ENCODE results near the gene IDH3B.
A peak's percentile ranks its signal among the peaks of the same experiment; 100 is the strongest.
"Not testable (repeated sequence)": the region's sequence is repeated elsewhere in the genome, so short reads cannot be mapped to it uniquely, and the experiment has no call there.

The IDH3B gene

DNA sequence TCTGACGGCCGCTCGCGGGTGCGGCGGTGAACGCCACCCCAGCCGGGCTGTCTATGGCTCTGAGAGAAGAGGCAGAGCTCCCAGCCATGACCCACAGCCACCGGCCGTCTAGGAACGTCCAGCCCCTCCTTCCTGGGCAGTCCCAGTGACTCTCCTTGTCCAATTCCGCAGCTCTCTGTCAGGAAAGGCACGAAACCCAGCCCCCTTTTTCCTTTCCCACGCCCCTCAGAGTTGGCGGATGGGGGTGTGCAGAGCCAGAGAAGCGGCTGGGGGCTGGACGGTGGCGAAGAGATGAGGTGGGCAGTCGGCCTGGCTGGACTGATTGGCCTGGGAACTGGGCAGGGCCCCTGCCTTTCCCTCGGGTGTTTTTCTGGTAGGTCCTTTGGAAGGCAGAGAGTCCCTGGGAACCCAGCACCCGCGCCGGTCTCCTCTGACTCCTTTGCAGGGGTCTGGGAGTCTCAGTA, 30.0 kb upstream of the IDH3B start:
- DNase-seq = no peak

DNA sequence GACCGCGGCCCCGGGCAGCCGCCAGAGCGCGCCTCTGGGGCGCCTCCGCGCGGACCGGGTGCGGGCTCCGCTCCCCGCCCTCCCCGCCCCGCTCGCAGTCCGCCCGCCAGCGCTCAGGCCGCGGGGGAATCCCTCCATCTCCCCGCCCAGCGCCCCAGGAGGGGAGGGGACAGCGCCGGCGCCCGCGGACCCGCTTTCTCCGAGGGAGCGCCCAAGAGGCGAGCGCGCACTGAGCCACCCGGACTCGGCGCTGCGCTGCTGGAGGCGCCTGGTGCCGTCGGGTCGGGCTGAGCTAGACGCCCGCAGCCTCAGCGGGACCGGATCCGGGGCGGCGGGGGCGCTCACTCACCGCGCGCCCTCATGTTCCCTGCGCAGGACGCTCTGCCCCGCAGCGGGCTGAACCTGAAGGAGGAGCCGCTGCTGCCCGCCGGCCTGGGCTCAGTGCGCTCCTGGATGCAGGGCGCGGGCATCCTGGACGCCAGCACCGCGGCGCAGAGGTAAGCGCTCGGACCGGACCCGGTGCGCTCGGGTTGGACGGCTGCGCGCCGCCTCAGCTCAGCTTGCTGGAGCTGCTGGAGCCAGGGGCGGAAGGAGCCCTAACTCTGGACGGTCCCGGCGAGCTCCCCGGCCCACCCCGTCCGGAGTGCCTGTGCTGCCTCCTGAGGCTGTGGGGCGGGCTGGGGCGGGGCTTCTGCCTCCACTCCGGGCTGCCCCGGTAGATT, 29.4 kb upstream of the IDH3B start:
- peak; percentile 63 for DNase-seq

DNA sequence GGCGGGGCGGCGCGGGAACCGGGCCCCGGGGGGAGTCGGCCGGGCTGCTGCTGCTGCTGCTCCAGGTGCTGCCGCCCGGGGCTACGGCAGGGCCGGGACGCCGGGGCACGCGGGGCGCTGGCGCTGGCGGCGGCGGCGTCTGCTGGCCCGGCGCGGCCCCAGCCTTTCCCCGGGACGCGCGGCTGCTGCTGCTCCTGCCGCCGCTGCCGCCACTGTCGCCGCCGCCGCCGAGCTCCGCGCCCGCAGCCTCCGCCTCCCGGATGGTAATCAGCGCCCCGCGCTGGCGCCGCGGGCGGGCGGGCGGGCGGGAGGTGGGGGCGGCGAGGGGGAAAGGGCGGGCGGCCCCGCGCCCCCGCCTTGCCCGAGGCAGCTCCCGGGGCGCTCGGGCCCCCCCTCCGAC, 28.9 kb upstream of the IDH3B start:
- DNase-seq = peak; percentile 31

DNA sequence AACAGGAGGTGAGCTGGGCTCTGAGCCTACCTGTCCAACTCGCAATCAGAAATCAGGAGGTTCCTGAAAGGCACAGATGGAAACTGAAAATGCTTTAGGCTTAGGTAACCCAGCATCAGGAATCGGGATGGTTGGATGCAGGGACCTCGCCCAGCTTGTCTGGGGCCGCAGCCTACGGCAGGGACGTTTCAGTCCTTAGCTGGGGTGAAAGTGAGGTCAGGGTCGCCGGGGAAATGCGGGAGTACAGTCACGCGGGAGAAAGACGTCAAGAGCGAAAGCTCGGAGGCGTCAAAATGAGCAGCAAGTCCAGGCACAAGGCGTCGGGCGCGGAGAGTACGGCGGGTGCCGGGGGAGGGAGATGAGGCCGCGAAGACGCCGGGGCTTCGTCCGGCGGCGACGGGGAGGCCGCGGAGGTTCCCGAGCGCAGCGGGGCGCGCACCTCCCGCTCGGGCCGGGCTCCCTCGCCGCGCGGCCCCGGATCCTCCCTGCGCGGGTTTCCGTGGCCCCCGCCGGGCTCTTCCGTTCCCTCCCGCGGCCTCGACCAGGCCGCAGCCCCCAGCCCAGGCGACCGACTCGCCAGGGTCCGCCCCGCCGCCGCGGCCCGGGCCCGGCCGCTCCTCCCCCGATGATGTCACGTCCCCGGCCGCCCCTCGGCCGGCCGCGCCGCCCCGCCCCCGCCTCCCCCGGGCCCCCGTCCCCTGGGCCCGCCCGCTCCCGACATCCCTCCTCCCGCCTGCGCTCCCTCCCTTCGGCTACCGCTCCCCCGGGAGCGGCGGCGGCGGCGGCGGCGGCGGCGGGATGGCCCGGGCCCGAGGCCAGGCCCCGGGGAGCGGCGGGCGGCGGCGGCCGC, 28.2 kb upstream of the IDH3B start, which contains the start of gene EBF4:
TSS of gene EBF4 (plus strand) at position 745 of the 850 bp plus-strand sequence. CDS start 866 bp downstream, outside the sequence.
- peak; percentile 43 for DNase-seq

DNA sequence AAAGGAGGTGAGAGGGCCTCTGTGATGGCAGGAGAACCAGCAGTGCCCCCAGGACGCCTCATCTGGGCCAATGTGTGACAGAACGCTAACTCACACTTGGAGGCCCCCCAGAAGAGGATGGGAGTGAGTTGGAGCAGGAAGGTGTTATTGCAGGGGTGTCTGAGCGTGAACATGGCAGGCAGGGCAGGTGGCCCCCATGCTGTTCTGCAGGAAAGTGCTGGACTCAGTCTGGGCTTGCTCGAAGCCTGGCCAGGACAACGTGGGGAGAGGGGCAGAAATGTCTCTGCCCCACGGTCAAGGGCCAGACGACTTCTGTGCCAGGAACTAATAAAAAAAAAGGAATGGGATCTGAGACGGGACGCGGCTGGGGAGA, 27.6 kb upstream of the IDH3B start:
- DNase-seq = no peak

DNA sequence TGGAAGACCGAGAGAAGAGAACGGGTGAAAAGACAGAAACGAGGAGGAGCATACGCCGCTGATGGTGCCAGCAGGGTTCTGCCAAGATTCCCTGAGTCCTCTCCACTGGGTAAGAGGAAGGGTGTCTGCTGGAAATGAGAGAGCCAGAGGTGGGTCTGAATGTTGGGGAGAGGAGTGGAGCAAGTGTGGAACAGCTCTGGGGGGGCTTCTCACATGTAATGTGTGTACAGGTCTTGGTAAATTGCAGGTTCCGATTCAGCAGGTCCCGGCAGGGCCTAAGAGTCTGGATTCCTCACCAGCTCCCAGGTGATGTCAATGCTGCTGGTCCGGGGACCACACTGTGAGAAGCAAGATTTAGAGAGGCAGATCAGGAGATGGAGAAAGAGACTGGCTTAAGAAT, 27.1 kb upstream of the IDH3B start:
- DNase-seq = no peak

DNA sequence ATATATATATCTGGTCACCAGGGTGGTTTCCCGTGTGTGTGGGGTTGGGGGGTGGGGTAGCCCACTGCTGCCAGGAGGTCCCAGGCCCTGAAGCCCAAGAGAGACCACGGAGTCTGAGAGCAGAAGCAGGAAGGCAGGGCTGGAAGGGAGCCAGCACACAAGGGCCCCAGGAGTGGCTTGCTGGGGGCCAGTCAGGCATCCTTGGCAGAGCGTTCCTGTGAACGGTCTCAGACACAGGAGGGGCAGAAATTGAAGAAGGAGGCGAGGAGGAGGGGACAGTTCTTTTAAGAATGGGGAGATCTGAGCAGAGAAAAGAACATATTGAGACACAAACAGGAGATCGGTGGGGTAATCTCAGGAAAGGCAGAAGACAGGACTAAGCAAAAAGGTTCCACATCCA, 26.7 kb upstream of the IDH3B start:
- no peak for DNase-seq

DNA sequence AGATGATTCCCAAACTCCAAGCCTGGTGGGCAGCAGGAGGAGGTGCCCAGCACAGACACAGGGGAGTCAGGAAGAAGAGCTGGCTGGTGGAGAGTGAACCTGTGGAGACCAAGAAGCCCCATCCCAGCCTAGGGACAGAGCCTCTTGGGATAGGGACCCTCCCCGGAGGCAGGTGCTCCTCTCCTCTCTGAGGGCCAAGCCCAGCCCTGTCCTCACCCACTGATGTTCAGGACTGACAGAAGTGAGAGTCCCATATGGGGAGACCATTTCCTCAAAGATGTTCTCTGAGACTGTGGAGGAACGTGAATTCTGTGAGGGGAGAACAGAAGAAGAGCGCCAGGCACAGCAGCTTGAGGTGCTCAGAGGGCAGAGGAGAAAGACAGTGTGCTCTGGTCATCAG, 26.2 kb upstream of the IDH3B start:
- DNase-seq = no peak

DNA sequence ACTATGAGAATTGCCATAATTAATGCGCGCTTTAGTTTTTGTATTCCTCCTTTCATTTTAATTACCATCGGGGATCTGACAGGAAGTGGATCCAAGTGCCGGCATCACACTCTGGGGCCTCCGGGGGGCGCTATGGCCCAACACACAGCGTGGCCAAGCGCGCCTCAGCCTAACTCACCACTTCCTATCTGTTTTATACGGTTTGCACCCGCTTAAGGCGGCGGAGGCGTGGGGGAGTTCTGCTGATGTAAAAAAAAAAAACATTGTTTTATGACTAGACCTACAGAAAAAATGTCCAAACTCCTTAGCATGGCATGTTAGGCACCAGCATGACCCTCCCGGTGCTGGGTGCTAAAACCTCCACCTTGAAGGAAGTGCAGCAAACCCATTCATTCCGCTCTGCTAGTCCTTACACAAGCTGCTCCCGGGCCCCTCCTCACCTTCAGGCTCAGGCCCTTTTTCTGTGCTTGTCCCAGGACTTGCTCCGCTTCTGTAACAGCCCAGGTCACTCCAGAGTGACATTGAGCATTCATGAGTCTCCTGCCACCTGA, 24.1 kb upstream of the IDH3B start:
- peak; percentile 83 for DNase-seq

DNA sequence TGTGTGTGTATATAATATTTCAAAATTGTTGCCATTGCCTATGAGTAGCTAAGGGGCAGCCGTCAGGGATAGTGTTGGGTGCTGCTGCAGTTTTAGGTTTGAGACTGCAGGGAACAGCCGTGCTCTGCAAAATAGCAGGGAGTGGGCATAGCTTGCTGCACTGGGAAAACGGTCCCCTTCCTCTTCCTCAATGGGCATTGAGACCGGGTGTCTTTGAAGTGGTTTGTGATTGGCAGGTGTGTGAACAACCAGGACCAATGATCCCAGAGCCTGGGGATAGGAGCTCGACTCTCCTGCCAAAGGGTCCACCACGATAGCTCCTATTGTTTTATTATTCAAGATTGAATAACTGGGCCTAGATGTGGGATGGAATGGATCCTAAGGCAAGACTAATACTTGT, 23.5 kb upstream of the IDH3B start:
- DNase-seq = no peak

DNA sequence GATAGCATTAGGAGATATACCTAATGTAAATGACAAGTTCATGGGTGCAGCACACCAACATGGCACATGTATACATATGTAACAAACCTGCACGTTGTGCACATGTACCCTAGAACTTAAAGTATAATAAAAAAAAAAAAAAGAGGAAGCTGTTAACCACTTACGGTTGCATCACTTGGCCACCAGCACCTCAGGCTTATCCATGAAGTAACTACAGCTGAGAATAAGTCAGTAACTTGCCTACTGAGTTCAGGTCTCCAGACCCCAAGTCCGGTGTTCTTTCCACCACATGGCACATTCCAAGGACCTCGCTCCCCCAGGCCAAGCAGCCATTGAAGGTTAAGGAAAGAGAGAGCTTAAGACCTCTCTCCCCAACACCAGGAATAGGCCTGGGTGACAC, 20.8 kb upstream of the IDH3B start:
- not testable (repeated sequence) for DNase-seq

DNA sequence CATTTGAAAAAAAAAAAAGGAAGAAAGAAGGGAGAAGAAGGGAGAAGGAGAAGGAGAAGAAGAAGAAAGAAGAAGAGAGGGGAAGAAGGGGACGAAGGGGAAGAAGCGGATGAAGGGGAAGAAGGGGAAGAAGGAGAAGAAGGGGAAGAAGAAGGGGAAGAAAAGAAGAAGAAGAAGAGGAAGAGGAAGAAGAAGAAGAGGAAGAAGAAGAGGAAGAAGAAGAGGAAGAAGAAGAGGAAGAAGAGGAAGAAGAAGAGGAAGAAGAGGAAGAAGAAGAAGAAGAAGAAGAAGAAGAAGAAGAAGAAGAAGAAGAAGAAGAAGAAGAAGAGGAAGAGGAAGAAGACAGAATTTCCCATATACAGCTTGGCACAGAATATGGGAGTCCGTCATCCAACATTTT, 18.0 kb upstream of the IDH3B start:
- DNase-seq = not testable (repeated sequence)

DNA sequence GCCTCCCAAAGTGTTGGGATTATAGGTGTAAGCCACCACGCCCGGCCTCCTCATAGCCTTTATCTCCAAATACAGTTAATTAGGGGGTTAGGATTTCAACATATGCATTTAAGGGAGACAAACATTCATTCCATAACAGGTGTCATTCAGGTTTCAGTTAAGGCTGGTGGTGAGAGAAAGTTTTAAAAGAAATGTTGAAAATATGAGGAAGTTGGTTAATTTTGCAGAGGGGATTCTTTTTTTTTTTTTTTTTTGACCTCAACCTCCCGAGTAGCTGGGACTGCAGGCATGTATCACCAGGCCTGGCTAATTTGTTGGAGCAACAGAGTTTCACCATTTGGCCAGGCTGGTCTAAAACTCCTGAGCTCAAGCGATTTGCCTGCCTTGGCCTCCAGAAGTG, 16.0 kb upstream of the IDH3B start:
- DNase-seq = no peak

DNA sequence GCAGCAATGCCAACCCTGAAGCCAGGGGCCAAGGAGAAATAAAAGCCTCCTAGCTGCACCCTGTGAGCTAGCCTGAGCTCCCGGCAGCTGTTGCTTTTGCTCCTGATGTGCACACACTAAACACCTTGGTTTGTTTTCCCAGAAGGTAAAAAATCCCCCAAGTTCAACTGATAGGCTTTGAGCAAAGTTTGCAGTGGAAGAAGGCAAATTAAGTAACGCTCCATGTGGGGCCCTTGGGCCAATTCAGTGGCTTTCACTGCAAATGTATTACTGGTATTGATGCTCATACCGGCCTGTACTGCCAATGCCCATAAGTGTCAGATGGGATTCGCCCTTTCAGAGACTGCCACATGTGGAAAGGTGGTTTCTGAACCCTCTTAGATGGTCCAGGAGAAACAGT, 9.4 kb upstream of the IDH3B start:
- no peak for DNase-seq

DNA sequence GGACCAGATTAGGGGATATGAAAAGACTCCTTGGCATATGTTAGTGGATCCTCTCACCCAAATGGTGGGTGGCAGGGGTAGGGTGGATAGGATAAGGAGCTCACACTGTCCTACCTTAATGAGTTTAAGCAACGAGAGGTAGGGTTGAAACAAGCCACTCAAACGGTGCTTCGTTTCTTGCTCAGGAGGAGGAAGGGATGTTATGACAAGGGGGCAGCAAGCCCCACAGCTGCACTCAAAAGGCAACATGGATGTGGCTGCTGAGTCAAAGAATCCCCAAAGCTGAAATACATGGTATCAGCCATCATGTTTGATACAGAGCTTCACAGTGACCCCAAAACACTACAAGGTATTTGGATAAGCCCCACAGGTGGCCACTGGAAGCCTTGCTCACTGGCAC, 8.4 kb upstream of the IDH3B start:
- DNase-seq = no peak

DNA sequence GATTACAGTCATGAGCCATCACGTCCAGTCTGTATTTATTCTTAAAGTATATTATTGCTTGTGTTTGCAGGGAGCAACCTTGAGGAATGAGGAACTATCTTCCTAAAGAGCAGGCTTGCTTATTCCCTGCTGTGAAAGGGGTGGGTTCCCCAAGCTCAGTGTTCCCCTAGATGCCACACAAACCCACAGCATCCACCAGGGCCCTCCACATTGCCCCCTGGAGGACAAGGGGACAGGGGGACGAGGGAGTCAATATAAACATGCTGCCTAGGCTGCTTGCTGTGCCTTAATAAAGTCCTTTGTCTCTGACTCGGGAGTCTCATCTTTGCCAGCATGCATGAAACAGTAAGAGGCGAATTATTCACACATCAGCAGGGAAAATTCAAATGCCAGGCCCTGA, 8.0 kb upstream of the IDH3B start:
- no peak for DNase-seq

DNA sequence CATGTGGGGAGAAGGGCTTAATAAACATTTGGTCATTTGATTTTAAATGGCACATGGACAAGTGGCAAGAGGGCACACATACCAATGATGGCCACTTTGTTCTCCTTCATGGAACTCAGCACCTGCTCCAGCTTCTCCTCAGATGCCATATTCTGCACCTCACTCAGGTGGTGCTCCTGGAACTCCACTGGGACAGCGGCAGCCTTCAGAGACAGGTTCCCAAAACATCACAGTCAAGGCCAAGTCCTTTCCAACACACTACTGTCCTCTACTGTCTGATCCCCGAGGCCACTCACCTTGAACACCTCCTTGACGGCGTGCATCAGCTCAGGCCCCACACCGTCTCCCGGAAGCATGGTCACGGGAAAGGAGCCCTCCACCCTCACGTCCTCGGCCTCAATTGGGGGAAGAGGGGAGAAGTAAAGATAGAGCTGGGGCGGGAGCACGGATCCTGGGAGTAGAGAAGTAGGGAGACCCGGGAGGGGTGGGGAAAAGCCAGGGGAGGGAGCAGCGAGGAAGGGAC, 591 bp downstream of the IDH3B start:
- DNase-seq = no peak

DNA sequence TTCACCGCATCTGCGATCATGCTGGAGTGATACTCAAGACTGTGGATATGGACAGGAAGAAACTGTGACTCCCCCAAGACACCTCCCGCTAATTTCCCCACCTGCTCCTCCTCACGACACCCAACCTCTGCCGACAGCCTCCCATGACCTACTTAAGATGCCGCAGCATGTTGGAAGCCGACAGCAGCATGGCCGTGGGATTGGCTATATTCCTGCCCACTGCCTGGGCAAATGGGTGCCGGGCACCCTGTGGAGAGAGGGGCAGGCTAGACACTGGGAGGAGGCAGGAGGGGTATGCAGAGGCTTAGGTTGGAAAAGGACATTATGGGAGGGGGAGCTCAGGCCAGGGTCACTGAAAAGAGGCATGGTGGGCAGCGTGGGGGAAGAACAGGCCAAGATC, 4.5 kb downstream of the IDH3B start:
- DNase-seq = peak; percentile 28

DNA sequence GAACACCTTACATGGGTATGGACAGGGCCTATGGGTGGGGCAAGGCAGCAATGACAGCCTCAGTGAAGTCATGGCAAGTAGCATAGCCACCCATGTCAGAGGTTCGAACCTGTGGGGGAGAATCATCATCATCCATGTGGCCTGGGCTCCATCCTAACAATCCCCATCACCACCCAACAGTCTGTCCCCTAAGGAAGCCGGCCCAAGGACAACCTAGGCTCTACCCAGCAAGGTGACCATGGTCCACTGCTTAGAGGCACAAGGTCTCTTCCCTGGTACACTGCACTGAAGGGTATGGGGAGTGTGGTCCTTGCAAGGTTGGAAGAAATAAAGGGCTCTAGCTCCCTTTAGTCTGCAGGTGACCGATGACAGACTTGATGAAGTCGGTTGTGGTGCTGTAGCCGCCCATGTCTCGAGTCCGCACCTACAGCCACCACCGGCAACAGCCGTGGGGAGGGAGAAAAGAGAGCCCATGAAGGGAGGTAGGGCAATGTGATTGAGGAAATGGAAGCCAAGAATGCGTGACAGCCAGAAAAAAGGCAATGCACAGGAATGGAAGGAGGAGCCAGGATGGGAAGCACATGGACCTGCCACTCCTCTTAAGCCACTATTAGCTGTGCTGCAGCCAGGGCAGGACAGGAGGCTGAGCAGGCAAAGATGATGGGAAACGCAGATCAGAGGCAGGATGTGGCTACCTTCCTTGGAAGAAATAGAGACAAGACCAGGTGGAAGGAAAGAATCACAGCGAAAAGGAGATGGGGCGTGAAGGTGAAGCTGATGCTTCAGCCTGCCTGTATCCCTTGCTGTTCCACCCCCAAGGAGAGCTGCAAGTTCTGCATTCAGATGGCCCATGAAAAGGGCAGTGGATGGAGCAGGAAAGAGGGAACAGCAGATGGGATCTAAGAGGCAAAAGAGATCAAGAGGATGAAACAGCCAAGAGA, 5.3 kb downstream of the IDH3B start:
- peak; percentile 48 for DNase-seq

DNA sequence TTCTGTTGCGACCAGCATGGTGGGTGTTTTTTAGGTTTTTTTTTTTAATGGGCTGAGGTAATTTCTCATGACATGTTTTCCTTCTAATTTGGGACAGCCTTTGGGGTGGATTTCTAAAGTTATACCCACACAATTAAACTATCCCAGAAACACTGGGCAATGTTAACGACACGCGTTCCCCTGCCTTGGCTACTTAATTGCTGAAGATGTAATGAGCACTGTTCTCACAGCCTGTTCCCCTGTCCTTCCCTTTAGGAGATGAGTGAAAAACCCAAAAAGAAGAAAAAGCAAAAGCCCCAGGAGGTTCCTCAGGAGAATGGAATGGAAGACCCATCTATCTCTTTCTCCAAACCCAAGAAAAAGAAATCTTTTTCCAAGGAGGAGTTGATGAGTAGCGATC, 6.3 kb downstream of the IDH3B start:
- DNase-seq = no peak

DNA sequence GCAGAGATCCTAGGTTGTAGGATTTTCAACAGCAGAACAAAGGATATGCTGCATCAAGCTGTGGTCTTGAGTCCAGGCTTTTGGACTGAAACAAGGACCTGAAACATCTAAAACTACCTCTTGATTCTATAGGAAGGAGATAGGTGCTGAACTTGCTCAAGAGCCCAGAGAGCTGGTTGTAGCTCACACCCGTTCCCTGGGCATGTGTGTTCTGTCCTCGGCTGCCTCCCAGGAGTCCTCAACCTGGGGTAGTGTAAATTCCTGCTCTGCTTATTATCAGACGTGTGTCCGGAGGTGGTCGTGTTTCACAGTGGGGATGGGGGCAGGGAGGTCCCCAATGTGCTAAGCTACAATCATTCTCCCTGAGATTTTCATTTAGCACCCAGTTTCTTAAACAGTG, 6.8 kb downstream of the IDH3B start:
- DNase-seq = peak; percentile 13

DNA sequence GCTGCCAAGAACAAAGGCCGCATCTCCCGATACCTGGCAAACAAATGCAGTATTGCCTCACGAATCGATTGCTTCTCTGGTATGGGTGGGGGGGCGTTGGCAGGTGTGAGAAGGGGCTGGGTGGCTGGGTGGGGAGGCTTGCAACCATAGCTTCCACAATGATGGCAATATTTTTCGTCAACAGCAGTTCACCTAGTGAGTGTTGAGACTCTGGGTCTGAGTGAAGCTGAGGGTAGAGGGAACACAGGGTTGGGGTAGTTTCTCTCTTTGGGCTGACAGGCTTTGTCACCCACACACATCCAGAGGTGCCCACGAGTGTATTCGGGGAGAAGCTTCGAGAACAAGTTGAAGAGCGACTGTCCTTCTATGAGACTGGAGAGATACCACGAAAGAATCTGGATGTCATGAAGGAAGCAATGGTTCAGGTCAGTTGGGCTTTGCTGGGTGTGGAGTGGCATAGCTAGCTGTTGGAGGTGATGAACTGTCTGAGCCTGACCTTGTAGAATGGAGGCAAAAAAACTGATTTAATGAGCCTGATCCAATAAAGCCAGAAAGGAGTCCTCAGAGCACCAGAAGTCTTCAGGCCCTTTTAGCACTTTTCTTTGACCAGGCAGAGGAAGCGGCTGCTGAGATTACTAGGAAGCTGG, 7.4 kb downstream of the IDH3B start:
- peak; percentile 14 for DNase-seq

Data from stimulated activated CD4-positive, alpha-beta T cell treated with anti-CD3 and anti-CD28 coated beads, Interleukin-15, amount 100 ng/mL, for 24 hours (primary cell).